Neural crest cell (in vitro differentiated cells): ENCODE results near the gene RTN4. TPM values are rescaled to one million over a fixed set of nuclear protein-coding genes. Genes with fewer than 3 reads are reported as not detected.
A peak's percentile ranks its signal among the peaks of the same experiment; 100 is the strongest.
"Not testable (repeated sequence)": the region's sequence is repeated elsewhere in the genome, so short reads cannot be mapped to it uniquely, and the experiment has no call there.

Experiments
- DNase-seq: peaks from one replicate; pipeline ENCODE4 v3.0.0; 2021; ENCODE audit warnings: low read depth, mixed read lengths, low spot score
- H3K27ac Mint-ChIP-seq: one replicate; pipeline ENCODE4 v1.8.0; 2021; ENCODE audit warnings: mild to moderate bottlenecking, mixed read lengths; ENCODE audit not compliant: unreplicated experiment
- H3K27me3 Mint-ChIP-seq: 2 replicates; pipeline ENCODE4 v1.8.0; 2021; ENCODE audit warnings: low read depth, mild to moderate bottlenecking, mixed read lengths
- H3K36me3 Mint-ChIP-seq: 2 replicates; pipeline ENCODE4 v1.8.0; 2021; ENCODE audit warnings: low read depth, mild to moderate bottlenecking, mixed read lengths
- H3K4me1 Mint-ChIP-seq: 2 replicates; pipeline ENCODE4 v1.8.0; 2021; ENCODE audit warnings: mixed read lengths
- H3K4me3 Mint-ChIP-seq: one replicate; pipeline ENCODE4 v1.8.0; 2021; ENCODE audit warnings: mild to moderate bottlenecking, mixed read lengths
- H3K9me3 Mint-ChIP-seq: 2 replicates; pipeline ENCODE4 v1.8.0; 2021; ENCODE audit warnings: mixed read lengths
- CTCF ChIP-seq: fragments of 200-600 bp; sonication (generic); conservative IDR thresholded peaks from 2 replicates; pipeline ENCODE4 v1.5.0; 2021; ENCODE audit warnings: antibody characterized with exemption, mild to moderate bottlenecking
- total RNA-seq: library from RNA; stranded (reverse); gene quantifications from 2 replicates; pipeline ENCODE4 v1.2.1, GENCODE V29; 2021

The RTN4 gene
- total RNA-seq, 1 donor from 2014 or later: 204 TPM

- H3K4me1 Mint-ChIP-seq: no peaks in the 10 kb centered on the region
- peaks cover 15% of the 10 kb centered on the region for H3K9me3 Mint-ChIP-seq
- no peak overlapping the region for H3K27ac Mint-ChIP-seq
- DNase-seq: no peak
- no peak for TF ChIP-seq CTCF
- H3K27me3 Mint-ChIP-seq: peaks cover 3% of the 10 kb centered on the region
- H3K36me3 Mint-ChIP-seq: peaks cover 3% of the 10 kb centered on the region
- no peak overlapping the region for H3K4me3 Mint-ChIP-seq
Observed at GRCh38 chr2:55078956-55079355, 28.7 kb upstream of the RTN4 start.

GRCh38 chr2:55076721-55077120 is 26.5 kb upstream of the RTN4 start:
- no peak for DNase-seq
- H3K4me1 Mint-ChIP-seq: no peaks in the 10 kb centered on the region
- peaks cover 3% of the 10 kb centered on the region for H3K36me3 Mint-ChIP-seq
- H3K27me3 Mint-ChIP-seq: peaks cover 3% of the 10 kb centered on the region
- no peak for TF ChIP-seq CTCF
- H3K4me3 Mint-ChIP-seq: no peak overlapping the region
- H3K9me3 Mint-ChIP-seq: peaks cover 16% of the 10 kb centered on the region
- no peak overlapping the region for H3K27ac Mint-ChIP-seq

- not testable (repeated sequence) for DNase-seq, H3K36me3 Mint-ChIP-seq, H3K4me3 Mint-ChIP-seq, H3K4me1 Mint-ChIP-seq, H3K27me3 Mint-ChIP-seq, H3K27ac Mint-ChIP-seq
- H3K9me3 Mint-ChIP-seq: peaks cover 16% of the 10 kb centered on the region
Observed at GRCh38 chr2:55076019-55076418, 25.8 kb upstream of the RTN4 start.

- H3K27ac Mint-ChIP-seq: no peak overlapping the region
- H3K36me3 Mint-ChIP-seq: peaks cover 3% of the 10 kb centered on the region
- DNase-seq: no peak
- H3K27me3 Mint-ChIP-seq: peaks cover 3% of the 10 kb centered on the region
- H3K4me1 Mint-ChIP-seq: no peaks in the 10 kb centered on the region
- H3K9me3 Mint-ChIP-seq: peaks cover 10% of the 10 kb centered on the region
- no peak overlapping the region for H3K4me3 Mint-ChIP-seq
- TF ChIP-seq CTCF: no peak
Observed at GRCh38 chr2:55073000-55073983, 23.0 kb upstream of the RTN4 start.

- TF ChIP-seq CTCF: no peak
- DNase-seq: no peak
- no peak overlapping the region for H3K27ac Mint-ChIP-seq
- no peaks in the 10 kb centered on the region for H3K9me3 Mint-ChIP-seq
- H3K4me3 Mint-ChIP-seq: no peak overlapping the region
- H3K36me3 Mint-ChIP-seq: no peaks in the 10 kb centered on the region
- no peaks in the 10 kb centered on the region for H3K4me1 Mint-ChIP-seq
- H3K27me3 Mint-ChIP-seq: no peaks in the 10 kb centered on the region
Observed at GRCh38 chr2:55063713-55064323, 13.6 kb upstream of the RTN4 start.

- no peaks in the 10 kb centered on the region for H3K4me1 Mint-ChIP-seq
- no peaks in the 10 kb centered on the region for H3K9me3 Mint-ChIP-seq
- no peak for DNase-seq
- peak overlapping the region; percentile 53 for H3K27ac Mint-ChIP-seq
- H3K36me3 Mint-ChIP-seq: no peaks in the 10 kb centered on the region
- no peak overlapping the region for H3K4me3 Mint-ChIP-seq
- no peaks in the 10 kb centered on the region for H3K27me3 Mint-ChIP-seq
- TF ChIP-seq CTCF: no peak
Observed at GRCh38 chr2:55063226-55063625, 13.0 kb upstream of the RTN4 start.
